Activated T-helper 2 cell treated with anti-CD3 and anti-CD28 coated beads, Interferon-gamma antibody, Interleukin-2, Interleukin-4, amounts not matched to agents 10 μg/mL and 5 μg/mL and 100 μg/mL, durations not matched to agents 14 hours and 24 hours and 36 hours (primary cell): Measurements from ENCODE around the gene FKBP1A. TPM values are rescaled to one million over a fixed set of nuclear protein-coding genes. Genes with fewer than 3 reads are reported as not detected.
"Not testable (repeated sequence)": the region's sequence is repeated elsewhere in the genome, so short reads cannot be mapped to it uniquely, and the experiment has no call there.

ENCODE experiments used
- DNase-seq: peaks from one replicate; pipeline ENCODE4 v3.0.0; 2021; ENCODE audit warnings: low spot score
- H3K27ac Mint-ChIP-seq: one replicate; pipeline ENCODE4 v1.8.0; 2021; ENCODE audit warnings: mixed read lengths
- H3K27me3 Mint-ChIP-seq: one replicate; pipeline ENCODE4 v1.8.0; 2021; ENCODE audit warnings: low read depth, mixed read lengths
- H3K36me3 Mint-ChIP-seq: one replicate; pipeline ENCODE4 v1.8.0; 2021; ENCODE audit warnings: low read depth, mixed read lengths
- H3K4me1 Mint-ChIP-seq: one replicate; pipeline ENCODE4 v1.8.0; 2021; ENCODE audit warnings: low read depth, mixed read lengths
- H3K4me3 Mint-ChIP-seq: one replicate; pipeline ENCODE4 v1.8.0; 2021; ENCODE audit warnings: low read depth, mild to moderate bottlenecking, moderate library complexity, mixed read lengths
- H3K9me3 Mint-ChIP-seq: one replicate; pipeline ENCODE4 v1.8.0; 2021; ENCODE audit warnings: mixed read lengths
- intact Hi-C: fragments of 100-400 bp; cut with micrococcal nuclease; formaldehyde crosslinking; loops from one replicate; pipeline ENCODE4 v1.15.1; 2023
- total RNA-seq: library from RNA; stranded (reverse); gene quantifications from 2 replicates; pipeline ENCODE4 v1.2.3, GENCODE V29; 2022

Gene FKBP1A
- total RNA-seq, 1 donor from 2014 or later, result 320 TPM

GRCh38 chr20:1367479-1367878 is 25.4 kb downstream of the FKBP1A start:
- Mint-ChIP-seq H3K9me3 (peaks cover 4% of the 10 kb centered on the region), H3K27ac (peak overlapping the region; percentile 9), H3K36me3 (peaks cover 87% of the 10 kb centered on the region), H3K4me3 (no peak overlapping the region), H3K4me1 (peaks cover 58% of the 10 kb centered on the region), H3K27me3 (no peaks in the 10 kb centered on the region)
- intact Hi-C loops, result no loop called here
- DNase-seq, result no peak

GRCh38 chr20:1364106-1364505 is 28.7 kb downstream of the FKBP1A start:
- Mint-ChIP-seq H3K4me3 (peak overlapping the region; percentile 41), H3K9me3 (peaks cover 4% of the 10 kb centered on the region), H3K4me1 (peaks cover 70% of the 10 kb centered on the region), H3K27me3 (no peaks in the 10 kb centered on the region), H3K36me3 (peaks cover 90% of the 10 kb centered on the region), H3K27ac (peak overlapping the region; percentile 81)
- intact Hi-C loops, result no loop called here
- DNase-seq, result peak; percentile 37

GRCh38 chr20:1363522-1363921 is 29.3 kb downstream of the FKBP1A start:
- H3K27me3 Mint-ChIP-seq, result no peaks in the 10 kb centered on the region
- H3K4me1 Mint-ChIP-seq, result peaks cover 75% of the 10 kb centered on the region
- peaks cover 4% of the 10 kb centered on the region for H3K9me3 Mint-ChIP-seq
- peaks cover 90% of the 10 kb centered on the region for H3K36me3 Mint-ChIP-seq
- peak overlapping the region; percentile 22 for H3K4me3 Mint-ChIP-seq
- DNase-seq, result no peak
- H3K27ac Mint-ChIP-seq, result peak overlapping the region; percentile 81
- intact Hi-C loops, result no loop called here

- Mint-ChIP-seq H3K9me3 (peaks cover 4% of the 10 kb centered on the region), H3K27me3 (no peaks in the 10 kb centered on the region), H3K27ac (peak overlapping the region; percentile 81), H3K4me1 (peaks cover 84% of the 10 kb centered on the region), H3K4me3 (peak overlapping the region; percentile 47), H3K36me3 (peaks cover 88% of the 10 kb centered on the region)
- no peak for DNase-seq
- intact Hi-C loops, result no loop called here
Measured at GRCh38 chr20:1362484-1362883, 30.4 kb downstream of the FKBP1A start.

GRCh38 chr20:1360094-1360846 is 32.6 kb downstream of the FKBP1A start:
- Mint-ChIP-seq H3K27me3 (no peaks in the 10 kb centered on the region), H3K9me3 (peaks cover 10% of the 10 kb centered on the region), H3K36me3 (peaks cover 85% of the 10 kb centered on the region), H3K4me1 (peaks cover 83% of the 10 kb centered on the region), H3K4me3 (peak overlapping the region; percentile 1), H3K27ac (peak overlapping the region; percentile 79)
- intact Hi-C loops, result loop anchor here (2.0 kb wide), 1 partner anchor 33 kb away; the partner anchor contains the start of gene FKBP1A
- no peak for DNase-seq

GRCh38 chr20:1357921-1358671 is 34.8 kb downstream of the FKBP1A start:
- intact Hi-C loops, result loop anchor here (1.0 to 10.0 kb wide), 4 partner anchors 12 to 307 kb away; no protein-coding TSS in a partner anchor
- DNase-seq, result peak; percentile 56
- Mint-ChIP-seq H3K27ac (peak overlapping the region; percentile 85), H3K4me3 (peak overlapping the region; percentile 55), H3K36me3 (peaks cover 87% of the 10 kb centered on the region), H3K9me3 (peaks cover 30% of the 10 kb centered on the region), H3K27me3 (no peaks in the 10 kb centered on the region), H3K4me1 (peaks cover 61% of the 10 kb centered on the region)

- Mint-ChIP-seq H3K36me3 (peaks cover 89% of the 10 kb centered on the region), H3K4me1 (peaks cover 21% of the 10 kb centered on the region), H3K4me3 (no peak overlapping the region), H3K9me3 (peaks cover 67% of the 10 kb centered on the region), H3K27me3 (no peaks in the 10 kb centered on the region), H3K27ac (no peak overlapping the region)
- no peak for DNase-seq
- intact Hi-C loops, result loop anchor here (10.0 kb wide), 1 partner anchor 311 kb away; no protein-coding TSS in a partner anchor
Measured at GRCh38 chr20:1353956-1354355, 38.9 kb downstream of the FKBP1A start.

- H3K36me3 Mint-ChIP-seq, result peaks cover 69% of the 10 kb centered on the region
- H3K4me3 Mint-ChIP-seq, result peak overlapping the region; percentile 43
Measured at GRCh38 chr20:1346315-1346969, 46.4 kb downstream of the FKBP1A start.

GRCh38 chr20:1345756-1346093 is 47.1 kb downstream of the FKBP1A start:
- DNase-seq, result no peak
- Mint-ChIP-seq H3K9me3 (peaks cover 32% of the 10 kb centered on the region), H3K36me3 (peaks cover 62% of the 10 kb centered on the region), H3K27me3 (no peaks in the 10 kb centered on the region), H3K27ac (no peak overlapping the region), H3K4me1 (peaks cover 33% of the 10 kb centered on the region), H3K4me3 (no peak overlapping the region)
- intact Hi-C loops, result loop anchor here (1.0 to 5.0 kb wide), 3 partner anchors 12 to 42 kb away; no protein-coding TSS in a partner anchor

More at GRCh38 chr20:1346315-1346969, 46.4 kb downstream of the FKBP1A start:
- Mint-ChIP-seq H3K27ac (peak overlapping the region; percentile 72), H3K27me3 (no peaks in the 10 kb centered on the region), H3K4me1 (peaks cover 33% of the 10 kb centered on the region), H3K9me3 (peaks cover 39% of the 10 kb centered on the region)
- intact Hi-C loops, result loop anchor here (1.0 to 5.0 kb wide), 3 partner anchors 11 to 41 kb away; no protein-coding TSS in a partner anchor
- DNase-seq, result no peak

GRCh38 chr20:1345030-1345755 is 47.7 kb downstream of the FKBP1A start:
- Mint-ChIP-seq H3K4me3 (no peak overlapping the region), H3K36me3 (peaks cover 57% of the 10 kb centered on the region), H3K27me3 (no peaks in the 10 kb centered on the region), H3K27ac (no peak overlapping the region), H3K9me3 (peaks cover 27% of the 10 kb centered on the region), H3K4me1 (peaks cover 33% of the 10 kb centered on the region)
- intact Hi-C loops, result loop anchor here (5.0 kb wide), 1 partner anchor 42 kb away; no protein-coding TSS in a partner anchor
- DNase-seq, result no peak

- H3K27me3 Mint-ChIP-seq, intact Hi-C loops, H3K27ac Mint-ChIP-seq: not testable (repeated sequence)
Measured at GRCh38 chr20:1343446-1344124, 49.3 kb downstream of the FKBP1A start.

More at GRCh38 chr20:1343446-1344124, 49.3 kb downstream of the FKBP1A start:
- not testable (repeated sequence) for DNase-seq, H3K4me3 Mint-ChIP-seq
- Mint-ChIP-seq H3K36me3 (peaks cover 44% of the 10 kb centered on the region), H3K4me1 (peaks cover 33% of the 10 kb centered on the region), H3K9me3 (peaks cover 13% of the 10 kb centered on the region)
